ENCODE results near the gene AMFR. TPM values are rescaled to one million over a fixed set of nuclear protein-coding genes. Genes with fewer than 3 reads are reported as not detected.

The AMFR gene
- total and polyA plus RNA-seq, 2 of the 8 experiments (the other 6 are each of a cell fraction or from before 2014, with no cell fraction given), result 18.6 to 21.7 TPM

- H3K4me3 ChIP-seq (ENCODE audit: extremely low read depth in 1 of 4, insufficient read depth in 2 of 4, low read depth in 3 of 4, low read length in 4 of 4), result no peak overlapping the region
- no peaks in the 10 kb centered on the region for H3K79me1 ChIP-seq (ENCODE audit: low read depth, low read length)
- no peak overlapping the region for H2BK15ac ChIP-seq (ENCODE audit: low read length)
- H3K36me3 ChIP-seq (ENCODE audit: control insufficient read depth in 2 of 4, insufficient read depth in 4 of 4, low read length in 3 of 4), result peaks cover 0 to 8% (median 3%) of the 10 kb centered on the region in 4 experiments; a peak in 3 of 8 replicates
- no peak overlapping the region for H3K27ac ChIP-seq (ENCODE audit: low read depth, low read length)
- H4K5ac ChIP-seq (ENCODE audit: insufficient read length, low read depth, low read length), result no peak overlapping the region
- H3K4me2 ChIP-seq (ENCODE audit: insufficient read depth in 1 of 2, low read depth in 2 of 2, low read length in 2 of 2), result no peak overlapping the region
- no peak overlapping the region for H3K23ac ChIP-seq (ENCODE audit: insufficient read length)
- H2BK12ac ChIP-seq (ENCODE audit: low read depth, low read length), result no peak overlapping the region
- no peak overlapping the region for H3K56ac ChIP-seq (replicated peaks; ENCODE audit: insufficient read length, low read depth, low read length)
- H3K79me2 ChIP-seq (ENCODE audit: control insufficient read depth in 1 of 2, insufficient read depth in 2 of 2, low read length in 2 of 2), result peaks cover 0 to 13% of the 10 kb centered on the region in 2 experiments; a peak in 1 of 4 replicates
- H3K4me1 ChIP-seq (replicated peaks in 1 of 4; ENCODE audit: control insufficient read depth in 3 of 4, insufficient read depth in 4 of 4, low read length in 3 of 4), result peaks cover 0 to 12% (median 7%) of the 10 kb centered on the region in 4 experiments; a peak in 6 of 7 replicates
- DNase-seq (ENCODE audit: low read depth in 1 of 2, low spot score in 2 of 2), result no peak
- no peak overlapping the region for H2BK5ac ChIP-seq (ENCODE audit: low read depth, low read length)
- POLR2A ChIA-PET (ENCODE audit: partially characterized antibody), result interaction anchor here (1.1 to 1.2 kb wide), 2 partner anchors 8 to 30 kb away, joined by 3 read pairs; no protein-coding TSS in a partner anchor
- H2BK20ac ChIP-seq (ENCODE audit: low read length), result no peak overlapping the region
- no peak overlapping the region for H2BK120ac ChIP-seq (replicated peaks; ENCODE audit: low read depth, low read length)
- WGBS, 2 experiments (ENCODE audit: extremely low coverage in 1 of 2, insufficient coverage in 1 of 2, insufficient read length in 1 of 2, insufficient replicate concordance in 2 of 2, low coverage in 1 of 2, low lambda C conversion rate in 2 of 2, missing lambda C conversion rate in 1 of 2), result 86% methylated on average over 4 of the region's 4 CpGs; no CpG with 5 or more reads in 1 of the 2 experiments
- H2AK5ac ChIP-seq (ENCODE audit: low read depth, low read length), result no peak overlapping the region
- H3K23me2 ChIP-seq (ENCODE audit: low read depth, low read length), result peaks cover 9% of the 10 kb centered on the region; the same call in 1 of the 2 replicates
- no peak overlapping the region for H3K9ac ChIP-seq (replicated peaks in 1 of 4; ENCODE audit: extremely low read depth in 1 of 4, low read depth in 3 of 4, low read length in 3 of 4)
- H4K20me1 ChIP-seq (replicated peaks in 1 of 2; ENCODE audit: control insufficient read depth in 1 of 2, insufficient read depth in 2 of 2, low read length in 2 of 2), result peaks cover 2 to 15% of the 10 kb centered on the region in 2 experiments
- no peak overlapping the region for H4K8ac ChIP-seq (ENCODE audit: extremely low read depth, insufficient read depth, low read length)
- FAIRE-seq, result no peak
- H3K9me3 ChIP-seq (ENCODE audit: insufficient read depth in 2 of 2, low read depth in 1 of 2, low read length in 1 of 2), result no peaks in the 10 kb centered on the region
- H4K91ac ChIP-seq (replicated peaks; ENCODE audit: insufficient read length, low read length), result no peak overlapping the region
- CTCF ChIA-PET (ENCODE audit: partially characterized antibody), result interaction anchor here (1.0 to 1.2 kb wide), 3 partner anchors 40 to 221 kb away, joined by 3 to 4 read pairs (median 3); no protein-coding TSS in a partner anchor
- H3K14ac ChIP-seq (ENCODE audit: insufficient read length), result no peak overlapping the region
- no peak overlapping the region for H3K4ac ChIP-seq (replicated peaks; ENCODE audit: insufficient read length, low read depth, low read length)
- H2AFZ ChIP-seq (ENCODE audit: low read length), result no peak overlapping the region
- H3K27me3 ChIP-seq (replicated peaks in 1 of 4; ENCODE audit: control insufficient read depth in 3 of 4, extremely low read depth in 1 of 4, insufficient read depth in 3 of 4, low read length in 3 of 4), result peaks cover 0 to 6% (median 3%) of the 10 kb centered on the region in 4 experiments; a peak in 3 of 7 replicates
- no peak overlapping the region for H3K18ac ChIP-seq (ENCODE audit: extremely low read depth, low read length)
- no peak for TF ChIP-seq CHD2 (IDR thresholded peaks at IDR 0.05; ENCODE audit: low read length)
- no peak for TF ChIP-seq HDAC6 (IDR thresholded peaks at IDR 0.05; ENCODE audit: low read depth, low read length)
- TF ChIP-seq NRF1 (IDR thresholded peaks at IDR 0.05; ENCODE audit: low read depth, low read length), result no peak
- no peak for TF ChIP-seq TEAD4 (IDR thresholded peaks at IDR 0.05; ENCODE audit: low read depth, low read length)
- TF ChIP-seq POLR2AphosphoS5 (IDR thresholded peaks at IDR 0.05; ENCODE audit: low read depth, low read length), result no peak
- no peak for TF ChIP-seq POU5F1 (IDR thresholded peaks at IDR 0.05; ENCODE audit: low read depth, low read length)
- TF ChIP-seq KDM4A (IDR thresholded peaks at IDR 0.05; ENCODE audit: low read depth, low read length, severe bottlenecking), result no peak
- TF ChIP-seq PHF8 (conservative IDR thresholded peaks at IDR 0.05; ENCODE audit: low read depth, low read length), result no peak
- no peak for TF ChIP-seq FOSL1 (IDR thresholded peaks at IDR 0.05; ENCODE audit: insufficient read depth, low read depth, low read length)
- TF ChIP-seq CBX8 (IDR thresholded peaks at IDR 0.05; ENCODE audit: borderline replicate concordance, low read depth, low read length), result no peak
- no peak for TF ChIP-seq TBP (IDR thresholded peaks at IDR 0.05; ENCODE audit: low read depth, low read length)
- no peak for TF ChIP-seq EGR1 (IDR thresholded peaks at IDR 0.05; ENCODE audit: borderline replicate concordance, low read depth, low read length)
- no peak for TF ChIP-seq JUND (IDR thresholded peaks at IDR 0.05; ENCODE audit: low read length)
- no peak for TF ChIP-seq SIRT6 (IDR thresholded peaks at IDR 0.05; ENCODE audit: low read length)
- no peak for TF ChIP-seq CEBPB (IDR thresholded peaks at IDR 0.05; ENCODE audit: low read depth, low read length)
Observed at GRCh38 chr16:56426585-56426984, 1.2 kb upstream of the AMFR start.
